Stomach (tissue), 9 donors: ENCODE data around the gene TM9SF2. TPM values are rescaled to one million over a fixed set of nuclear protein-coding genes. Genes with fewer than 3 reads are reported as not detected.

Source experiments
- DNase-seq, 2 donors: peaks; one replicate each; pipeline versions ENCODE4 v3.0.0 to v3.0.0-alpha.2; 2013 to 2019
- H3K27ac ChIP-seq, 5 donors: fragments of 200-600 bp in 4 of 5; sonication (generic) in 4 of 5; one replicate each; pipeline ENCODE4 v1.5.1; 2013 to 2019; ENCODE audit warnings: mild to moderate bottlenecking in 1 of 5, moderate library complexity in 1 of 5
- H3K27me3 ChIP-seq, 3 donors: fragments of 200-600 bp; sonication (generic); one replicate each; pipeline ENCODE4 v1.5.1; 2017 to 2019; ENCODE audit warnings: mixed run types in 1 of 3
- H3K36me3 ChIP-seq, 4 donors: fragments of 200-600 bp; sonication (generic); 1 replicate in 3 of 4; 2 replicates in 1 of 4; pipeline ENCODE4 v1.5.1; 2016 to 2019
- H3K4me1 ChIP-seq, 4 donors: fragments of 200-600 bp; sonication (generic); one replicate each; pipeline ENCODE4 v1.5.1; 2016 to 2019
- H3K4me3 ChIP-seq, 4 donors: fragments of 200-600 bp; sonication (generic) in 3 of 4; one replicate each; pipeline ENCODE4 v1.5.1; 2016 to 2019; ENCODE audit warnings: mild to moderate bottlenecking in 1 of 4
- H3K9me3 ChIP-seq, 4 donors: fragments of 200-600 bp; sonication (generic); one replicate each; pipeline ENCODE4 v1.5.1; 2016 to 2019
- CTCF ChIP-seq, 7 experiments: fragments of 450-650 bp in 4 of 7; fragments of 200-600 bp in 3 of 7; sonication (generic) in 3 of 7; IDR thresholded peaks; one replicate each; pipeline ENCODE4 v1.5.1; 2016 to 2019; ENCODE audit warnings: antibody characterized with exemption in 7 of 7, control low read depth in 2 of 7, mild to moderate bottlenecking in 1 of 7
- EP300 ChIP-seq: sonication (generic); formaldehyde crosslinking; IDR thresholded peaks from one replicate; pipeline ENCODE4 v1.6.1; 2017; ENCODE audit warnings: antibody characterized with exemption
- POLR2A ChIP-seq, 4 donors: fragments of 450-650 bp; IDR thresholded peaks; one replicate each; pipeline ENCODE4 v1.6.1; 2016; ENCODE audit warnings: antibody characterized with exemption in 4 of 4, control low read depth in 2 of 4, mild to moderate bottlenecking in 1 of 4, moderate library complexity in 1 of 4
- POLR2AphosphoS5 ChIP-seq, 3 donors: sonication (generic); formaldehyde crosslinking; IDR thresholded peaks; one replicate each; pipeline ENCODE4 v1.6.1; 2016; ENCODE audit warnings: antibody characterized with exemption in 3 of 3
- WGBS, 5 donors: extraction: QIAGEN DNeasy Blood & Tissue Kit in 3 of 5; methylation state at CpG; one replicate each; pipeline versions ENCODE4 v1.1.5 to v1.1.7; 2013 to 2018; 5-methylcytosine and 5-hydroxymethylcytosine counted together
- intact Hi-C: fragments of 100-400 bp; cut with DNase I; formaldehyde crosslinking; loops from one replicate; pipeline ENCODE4 v1.15.1; 2023; ENCODE audit warnings: low total_unique reads
- polyA plus RNA-seq, 3 donors: library from polyadenylated mRNA; stranded (reverse); fragments of 200-250 nt; gene quantifications; one replicate each; pipeline ENCODE4 v1.2.3, GENCODE V29; 2013
- total RNA-seq, 5 donors: library from RNA; depleted of rRNA; stranded (reverse); fragments of >200 nt; gene quantifications; one replicate each; pipeline versions ENCODE4 v1.1.0 to v1.2.3, GENCODE V29; 2014 to 2016
- donor health status: healthy with polysubstance abuse.
- donor health status: Bipolar disorder and iron deficiency.
- donor health status: healthy.

Gene TM9SF2
- total and polyA plus RNA-seq, 8 donors: 18.1 to 268 (median 36.0) TPM

- H3K36me3 ChIP-seq: no peaks in the 10 kb centered on the region
- no peaks in the 10 kb centered on the region for H3K27me3 ChIP-seq
- peaks cover 0 to 16% (median 3%) of the 10 kb centered on the region in 4 donors for H3K4me1 ChIP-seq
- H3K4me3 ChIP-seq: no peak overlapping the region
- TF ChIP-seq EP300 (no peak), CTCF (IDR thresholded peaks at IDR 0.05) (no peak), POLR2AphosphoS5 (IDR thresholded peaks at IDR 0.05) (no peak), POLR2A (IDR thresholded peaks at IDR 0.05) (no peak)
- peak overlapping the region in 2 of 5 donors; percentile 27 to 49 for H3K27ac ChIP-seq
- H3K9me3 ChIP-seq: no peaks in the 10 kb centered on the region
- intact Hi-C loops: no loop called here
- DNase-seq: no peak
- WGBS, 5 donors: 96 to 98% (median 97%) methylated on average over 3 of the region's 3 CpGs
Measured at GRCh38 chr13:99463646-99464397, 37.5 kb upstream of the TM9SF2 start.

DNA sequence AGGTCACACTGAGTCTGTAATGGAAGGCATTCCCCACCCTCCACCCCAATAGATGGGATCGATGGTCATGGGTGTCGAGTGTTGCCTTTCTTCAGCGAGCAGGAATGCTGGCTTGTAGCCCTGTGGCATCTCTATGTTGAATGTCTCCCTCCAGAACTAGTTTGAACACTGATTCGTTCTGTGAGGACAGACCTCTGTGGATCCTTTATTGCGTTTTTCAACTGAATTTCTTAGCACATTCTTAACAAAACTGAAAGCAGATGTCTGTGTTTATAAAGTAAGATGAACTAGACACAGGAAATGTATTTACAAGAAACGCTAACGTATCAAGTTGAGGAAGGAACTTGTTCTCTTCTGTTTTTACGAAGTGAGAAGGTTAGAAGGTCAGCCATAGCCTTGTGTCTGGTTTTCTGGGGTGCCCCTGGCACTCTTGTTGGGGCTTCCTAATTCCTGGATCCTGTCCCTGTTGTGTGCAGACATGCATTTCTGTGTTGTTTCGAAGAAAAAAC lies 36.8 kb upstream of the TM9SF2 start:
- intact Hi-C loops: no loop called here
- Histone ChIP-seq H3K27ac (peak overlapping the region in 2 of 5 donors; percentile 27 to 49), H3K36me3 (no peaks in the 10 kb centered on the region), H3K27me3 (no peaks in the 10 kb centered on the region), H3K4me3 (no peak overlapping the region), H3K9me3 (no peaks in the 10 kb centered on the region), H3K4me1 (peaks cover 0 to 16% (median 3%) of the 10 kb centered on the region in 4 donors)
- DNase-seq: no peak
- no peak for TF ChIP-seq POLR2AphosphoS5 (IDR thresholded peaks at IDR 0.05)
- TF ChIP-seq EP300: no peak
- no peak for TF ChIP-seq POLR2A (IDR thresholded peaks at IDR 0.05)
- TF ChIP-seq CTCF (IDR thresholded peaks at IDR 0.05): no peak
- 50 to 75% (median 68%) methylated on average over 9 of the region's 9 CpGs for WGBS, 5 donors

- WGBS, 5 donors: 90 to 98% (median 96%) methylated on average over 2 of the region's 2 CpGs
- intact Hi-C loops: no loop called here
Measured at GRCh38 chr13:99465454-99465853, 35.8 kb upstream of the TM9SF2 start.

GRCh38 chr13:99467764-99468163 lies 33.5 kb upstream of the TM9SF2 start:
- DNase-seq: peak in 1 of 2 donors; percentile 78

More at GRCh38 chr13:99465454-99465853, 35.8 kb upstream of the TM9SF2 start:
- no peak for DNase-seq
- TF ChIP-seq POLR2AphosphoS5 (IDR thresholded peaks at IDR 0.05): no peak
- no peak for TF ChIP-seq CTCF (IDR thresholded peaks at IDR 0.05)
- TF ChIP-seq EP300: no peak
- TF ChIP-seq POLR2A (IDR thresholded peaks at IDR 0.05): no peak
- Histone ChIP-seq H3K27ac (no peak overlapping the region), H3K27me3 (no peaks in the 10 kb centered on the region), H3K4me3 (no peak overlapping the region), H3K9me3 (no peaks in the 10 kb centered on the region), H3K4me1 (peaks cover 0 to 16% (median 3%) of the 10 kb centered on the region in 4 donors), H3K36me3 (no peaks in the 10 kb centered on the region)

More at GRCh38 chr13:99467764-99468163, 33.5 kb upstream of the TM9SF2 start:
- Histone ChIP-seq H3K27me3 (no peaks in the 10 kb centered on the region), H3K27ac (peak overlapping the region in 2 of 5 donors; percentile 56 to 69), H3K36me3 (no peaks in the 10 kb centered on the region), H3K9me3 (no peaks in the 10 kb centered on the region), H3K4me3 (no peak overlapping the region), H3K4me1 (peaks cover 0 to 16% (median 3%) of the 10 kb centered on the region in 4 donors)
- TF ChIP-seq CTCF (IDR thresholded peaks at IDR 0.05) (no peak), POLR2AphosphoS5 (IDR thresholded peaks at IDR 0.05) (peak in 1 of 3 donors; percentile 57)
- intact Hi-C loops: no loop called here
- 30 to 43% (median 41%) methylated on average over 4 of the region's 4 CpGs for WGBS, 5 donors
